Measurements from ENCODE around the gene R3HDM1. TPM values are rescaled to one million over a fixed set of nuclear protein-coding genes. Genes with fewer than 3 reads are reported as not detected.
"Not testable (repeated sequence)": the region's sequence is repeated elsewhere in the genome, so short reads cannot be mapped to it uniquely, and the experiment has no call there.

The R3HDM1 gene
- total RNA-seq, 1 donor from 2014 or later, result 65.8 TPM

GRCh38 chr2:135587958-135588357 lies 56.7 kb downstream of the R3HDM1 start:
- Mint-ChIP-seq H3K27ac (no peak overlapping the region), H3K9me3 (peaks cover 6% of the 10 kb centered on the region), H3K36me3 (ENCODE audit: low read depth) (peaks cover 11% of the 10 kb centered on the region), H3K4me3 (no peak overlapping the region), H3K4me1 (peaks cover 12% of the 10 kb centered on the region), H3K27me3 (no peaks in the 10 kb centered on the region)
- DNase-seq, result no peak
- intact Hi-C loops (cut with micrococcal nuclease), result no loop called here

DNA sequence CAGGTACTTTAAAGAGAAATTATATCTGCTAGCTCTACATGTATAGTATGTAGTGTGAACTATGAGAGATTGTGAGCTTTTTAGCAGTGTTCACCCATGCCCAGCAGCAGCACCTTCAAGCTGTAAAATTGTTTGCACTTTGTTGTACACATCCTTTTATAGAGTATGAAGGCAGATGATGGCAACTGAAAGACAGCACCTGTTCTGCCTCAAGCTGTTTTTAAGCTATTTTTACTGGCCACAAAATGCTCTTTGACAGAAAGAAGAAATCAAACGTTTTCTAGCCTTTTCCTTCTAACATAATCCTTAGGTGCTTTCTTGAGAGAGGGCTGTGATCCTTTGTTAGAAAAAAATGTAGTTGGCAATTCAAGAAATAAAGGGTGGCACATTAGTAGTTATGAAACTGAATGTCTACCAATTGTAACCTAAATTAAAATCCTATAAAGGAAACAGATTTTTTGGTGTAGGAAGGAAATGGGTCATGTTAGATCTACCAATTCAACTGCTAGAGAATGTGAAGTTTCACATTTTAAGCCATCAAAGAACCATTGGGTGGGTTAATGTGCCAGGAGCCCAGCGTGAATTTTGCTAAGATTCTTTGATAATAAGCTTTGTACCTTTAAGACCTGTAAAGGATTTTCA lies 59.5 kb downstream of the R3HDM1 start:
- Mint-ChIP-seq H3K27me3 (no peaks in the 10 kb centered on the region), H3K27ac (no peak overlapping the region), H3K9me3 (peaks cover 10% of the 10 kb centered on the region), H3K36me3 (ENCODE audit: low read depth) (peaks cover 16% of the 10 kb centered on the region), H3K4me3 (no peak overlapping the region), H3K4me1 (peaks cover 12% of the 10 kb centered on the region)
- no peak for DNase-seq
- intact Hi-C loops (cut with micrococcal nuclease), result no loop called here

GRCh38 chr2:135600915-135601314 lies 69.6 kb downstream of the R3HDM1 start:
- no peak overlapping the region for H3K27ac Mint-ChIP-seq
- intact Hi-C loops (cut with micrococcal nuclease), result loop anchor here (2.0 to 5.0 kb wide), 2 partner anchors 129 to 596 kb away; no protein-coding TSS in a partner anchor
- DNase-seq, result no peak
- H3K9me3 Mint-ChIP-seq, result no peaks in the 10 kb centered on the region
- H3K36me3 Mint-ChIP-seq (ENCODE audit: low read depth), result peaks cover 20% of the 10 kb centered on the region
- no peaks in the 10 kb centered on the region for H3K4me1 Mint-ChIP-seq
- H3K27me3 Mint-ChIP-seq, result no peaks in the 10 kb centered on the region
- H3K4me3 Mint-ChIP-seq, result no peak overlapping the region

GRCh38 chr2:135603543-135603942 lies 72.3 kb downstream of the R3HDM1 start:
- H3K27me3 Mint-ChIP-seq, result no peaks in the 10 kb centered on the region
- H3K4me3 Mint-ChIP-seq, result no peak overlapping the region
- H3K36me3 Mint-ChIP-seq (ENCODE audit: low read depth), result peaks cover 29% of the 10 kb centered on the region
- intact Hi-C loops (cut with micrococcal nuclease), result loop anchor here (5.0 kb wide), 1 partner anchor 131 kb away; no protein-coding TSS in a partner anchor
- no peaks in the 10 kb centered on the region for H3K9me3 Mint-ChIP-seq
- H3K4me1 Mint-ChIP-seq, result no peaks in the 10 kb centered on the region
- no peak for DNase-seq
- no peak overlapping the region for H3K27ac Mint-ChIP-seq

- no peaks in the 10 kb centered on the region for H3K9me3 Mint-ChIP-seq
- H3K27me3 Mint-ChIP-seq, result no peaks in the 10 kb centered on the region
- H3K27ac Mint-ChIP-seq, result no peak overlapping the region
- peaks cover 34% of the 10 kb centered on the region for H3K36me3 Mint-ChIP-seq (ENCODE audit: low read depth)
- no peaks in the 10 kb centered on the region for H3K4me1 Mint-ChIP-seq
- no peak overlapping the region for H3K4me3 Mint-ChIP-seq
- intact Hi-C loops (cut with micrococcal nuclease), result no loop called here
- DNase-seq, result no peak
These were observed 76.3 kb downstream of the R3HDM1 start for GRCh38 chr2:135607561-135607960.

- no peaks in the 10 kb centered on the region for H3K27me3 Mint-ChIP-seq
- intact Hi-C loops (cut with micrococcal nuclease), result no loop called here
- no peak overlapping the region for H3K4me3 Mint-ChIP-seq
- peaks cover 13% of the 10 kb centered on the region for H3K36me3 Mint-ChIP-seq (ENCODE audit: low read depth)
- no peak for DNase-seq
- no peak overlapping the region for H3K27ac Mint-ChIP-seq
- no peaks in the 10 kb centered on the region for H3K9me3 Mint-ChIP-seq
- no peaks in the 10 kb centered on the region for H3K4me1 Mint-ChIP-seq
These were observed 81.0 kb downstream of the R3HDM1 start for GRCh38 chr2:135612319-135612718.

DNA sequence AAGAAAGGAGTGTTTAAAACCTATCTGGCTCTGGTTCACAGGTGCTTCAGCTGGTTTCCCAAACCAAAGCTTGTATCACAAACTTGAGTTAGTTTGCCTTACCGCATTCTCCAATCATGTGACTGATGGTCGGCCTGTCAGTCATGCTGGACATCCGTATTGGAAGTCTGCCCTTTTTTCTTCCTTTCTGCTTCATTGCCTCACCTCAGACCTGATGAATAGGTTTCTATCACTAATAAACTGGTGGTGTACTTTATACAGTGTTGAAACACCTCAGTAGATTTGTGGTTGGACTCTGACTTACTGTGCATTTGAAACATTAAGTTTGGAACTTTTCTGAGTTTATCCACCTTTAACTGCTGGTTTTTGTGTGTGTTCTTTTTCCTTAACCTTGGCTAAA lies 84.1 kb downstream of the R3HDM1 start:
- no peak overlapping the region for H3K4me3 Mint-ChIP-seq
- peaks cover 2% of the 10 kb centered on the region for H3K4me1 Mint-ChIP-seq
- intact Hi-C loops (cut with micrococcal nuclease), result no loop called here
- no peaks in the 10 kb centered on the region for H3K9me3 Mint-ChIP-seq
- H3K36me3 Mint-ChIP-seq (ENCODE audit: low read depth), result peaks cover 4% of the 10 kb centered on the region
- no peaks in the 10 kb centered on the region for H3K27me3 Mint-ChIP-seq
- H3K27ac Mint-ChIP-seq, result no peak overlapping the region
- no peak for DNase-seq

GRCh38 chr2:135617501-135618015 lies 86.3 kb downstream of the R3HDM1 start:
- peaks cover 4% of the 10 kb centered on the region for H3K4me1 Mint-ChIP-seq
- intact Hi-C loops (cut with micrococcal nuclease), result no loop called here
- H3K9me3 Mint-ChIP-seq, result no peaks in the 10 kb centered on the region
- H3K36me3 Mint-ChIP-seq (ENCODE audit: low read depth), result peaks cover 10% of the 10 kb centered on the region
- H3K27ac Mint-ChIP-seq, result no peak overlapping the region
- no peaks in the 10 kb centered on the region for H3K27me3 Mint-ChIP-seq
- no peak overlapping the region for H3K4me3 Mint-ChIP-seq
- DNase-seq, result no peak

GRCh38 chr2:135620198-135620597 lies 88.9 kb downstream of the R3HDM1 start:
- Mint-ChIP-seq H3K9me3 (no peaks in the 10 kb centered on the region), H3K27me3 (no peaks in the 10 kb centered on the region), H3K4me1 (peaks cover 5% of the 10 kb centered on the region), H3K36me3 (ENCODE audit: low read depth) (peaks cover 25% of the 10 kb centered on the region), H3K4me3 (no peak overlapping the region), H3K27ac (peak overlapping the region; percentile 38)
- intact Hi-C loops (cut with micrococcal nuclease), result loop anchor here (1.0 kb wide), 1 partner anchor 44 kb away; no protein-coding TSS in a partner anchor
- DNase-seq, result no peak

- intact Hi-C loops (cut with micrococcal nuclease), result no loop called here
- H3K27me3 Mint-ChIP-seq, result no peaks in the 10 kb centered on the region
These were observed 98.2 kb downstream of the R3HDM1 start for GRCh38 chr2:135629520-135629919.

GRCh38 chr2:135630034-135630433 lies 98.8 kb downstream of the R3HDM1 start:
- DNase-seq; H3K9me3 Mint-ChIP-seq; H3K4me1 Mint-ChIP-seq; intact Hi-C loops (cut with micrococcal nuclease); H3K27me3 Mint-ChIP-seq; H3K4me3 Mint-ChIP-seq; H3K27ac Mint-ChIP-seq: not testable (repeated sequence)
- peaks cover 20% of the 10 kb centered on the region for H3K36me3 Mint-ChIP-seq (ENCODE audit: low read depth)

More at GRCh38 chr2:135629520-135629919, 98.2 kb downstream of the R3HDM1 start:
- Mint-ChIP-seq H3K4me3 (no peak overlapping the region), H3K9me3 (no peaks in the 10 kb centered on the region), H3K4me1 (peaks cover 2% of the 10 kb centered on the region), H3K36me3 (ENCODE audit: low read depth) (peaks cover 24% of the 10 kb centered on the region), H3K27ac (no peak overlapping the region)
- DNase-seq, result no peak

DNA sequence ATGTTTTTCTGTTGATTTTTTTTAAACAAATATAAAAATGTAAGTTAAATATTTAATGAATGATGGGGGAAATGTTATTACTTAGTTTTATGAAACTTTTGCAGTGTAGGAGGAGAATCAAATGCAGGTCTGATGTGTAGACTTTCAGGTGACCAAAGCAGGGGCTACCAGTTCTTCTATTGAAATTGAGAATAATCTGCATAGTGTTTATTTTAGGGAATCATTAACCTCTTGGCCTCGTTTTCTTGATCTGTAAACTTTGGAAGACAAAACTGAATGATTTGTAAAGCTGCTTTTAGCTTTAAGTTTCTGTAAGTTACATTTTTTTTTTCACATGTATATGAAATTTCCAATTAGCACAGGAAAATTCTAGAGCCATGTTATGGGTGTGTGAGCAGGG lies 99.2 kb downstream of the R3HDM1 start:
- Mint-ChIP-seq H3K4me1 (no peaks in the 10 kb centered on the region), H3K9me3 (no peaks in the 10 kb centered on the region), H3K36me3 (ENCODE audit: low read depth) (peaks cover 18% of the 10 kb centered on the region), H3K27me3 (no peaks in the 10 kb centered on the region), H3K4me3 (no peak overlapping the region), H3K27ac (no peak overlapping the region)
- intact Hi-C loops (cut with micrococcal nuclease), result no loop called here
- DNase-seq, result no peak

- DNase-seq, result no peak
- no peak overlapping the region for H3K4me3 Mint-ChIP-seq
- peaks cover 37% of the 10 kb centered on the region for H3K36me3 Mint-ChIP-seq (ENCODE audit: low read depth)
- H3K9me3 Mint-ChIP-seq, result no peaks in the 10 kb centered on the region
- intact Hi-C loops (cut with micrococcal nuclease), result no loop called here
- no peaks in the 10 kb centered on the region for H3K27me3 Mint-ChIP-seq
- H3K4me1 Mint-ChIP-seq, result peaks cover 8% of the 10 kb centered on the region
- no peak overlapping the region for H3K27ac Mint-ChIP-seq
These were observed 102.3 kb downstream of the R3HDM1 start for GRCh38 chr2:135633582-135633981.

- DNase-seq, result no peak
- Mint-ChIP-seq H3K9me3 (no peaks in the 10 kb centered on the region), H3K36me3 (ENCODE audit: low read depth) (peaks cover 42% of the 10 kb centered on the region), H3K4me1 (peaks cover 8% of the 10 kb centered on the region), H3K27ac (no peak overlapping the region), H3K4me3 (no peak overlapping the region), H3K27me3 (no peaks in the 10 kb centered on the region)
- intact Hi-C loops (cut with micrococcal nuclease), result no loop called here
These were observed 104.0 kb downstream of the R3HDM1 start for GRCh38 chr2:135635212-135635835.
